GM11168 (cell line): ENCODE measurements around the gene PDC.
"Not testable (repeated sequence)": the region's sequence is repeated elsewhere in the genome, so short reads cannot be mapped to it uniquely, and the experiment has no call there.

Experiments
- in situ Hi-C: fragments of 300-500 bp; cut with MboI; formaldehyde crosslinking; loops from one replicate; pipeline ENCODE4 v1.12.0; 2022; ENCODE audit warnings: low sequenced_read_pairs; ENCODE audit not compliant: unreplicated experiment

The PDC gene

DNA sequence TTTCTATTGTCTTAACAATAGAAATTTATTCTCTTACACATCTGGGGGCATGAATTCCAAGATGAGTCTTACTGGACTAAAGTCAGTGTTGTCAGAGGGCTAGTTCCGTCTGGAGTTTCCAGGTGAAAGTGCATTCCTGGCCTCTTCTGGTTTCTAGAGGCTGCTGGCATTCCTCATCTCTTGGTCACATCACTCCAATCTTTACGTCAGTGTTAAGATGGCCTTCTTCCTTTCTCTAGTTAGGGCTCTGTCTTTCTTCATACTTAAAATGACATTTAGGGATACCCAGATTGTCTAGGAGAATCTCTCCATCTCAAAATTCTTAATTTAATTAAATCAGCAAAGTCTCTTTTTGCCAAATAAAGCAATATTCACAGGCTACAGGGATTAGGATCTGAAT, 13.3 kb upstream of the PDC start:
- in situ Hi-C loops = no loop called here

DNA sequence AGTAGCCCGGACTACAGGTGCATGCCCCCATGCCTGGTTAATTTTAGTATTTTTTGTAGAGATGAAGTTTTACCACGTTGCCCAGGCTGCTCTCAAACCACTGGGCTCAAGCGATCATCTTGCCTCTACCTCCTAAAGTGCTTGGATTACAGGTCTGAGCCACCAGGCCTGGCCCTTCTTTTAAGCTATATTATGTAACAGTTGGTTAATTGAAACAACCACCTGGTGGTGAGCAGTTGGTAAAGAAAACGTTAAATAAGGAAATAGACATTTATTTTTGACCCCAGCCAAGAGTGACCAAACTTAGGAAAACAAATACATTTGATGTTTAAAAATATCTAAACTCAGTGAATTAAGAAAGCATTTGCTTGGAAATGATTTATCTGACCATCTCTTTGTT, 12.1 kb upstream of the PDC start:
- in situ Hi-C loops = no loop called here

DNA sequence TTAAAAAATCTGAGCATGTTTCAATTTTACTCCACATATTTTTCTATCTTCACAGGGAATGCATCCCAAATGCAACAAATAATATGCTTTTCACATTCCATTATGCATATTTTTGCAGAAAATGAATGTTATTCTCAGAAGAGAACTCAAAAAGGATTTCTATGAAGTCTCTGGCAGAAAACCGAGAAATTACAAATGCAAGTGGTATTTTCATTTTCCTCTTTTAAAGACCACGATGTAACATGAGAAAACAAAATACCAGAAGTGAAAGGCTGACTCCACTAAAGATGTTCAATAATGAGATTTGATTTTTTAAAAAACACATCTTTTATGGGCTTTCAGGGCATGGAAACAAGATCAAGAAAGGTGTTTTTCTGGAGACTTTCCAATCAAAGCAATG, 5.0 kb upstream of the PDC start:
- in situ Hi-C loops = no loop called here

DNA sequence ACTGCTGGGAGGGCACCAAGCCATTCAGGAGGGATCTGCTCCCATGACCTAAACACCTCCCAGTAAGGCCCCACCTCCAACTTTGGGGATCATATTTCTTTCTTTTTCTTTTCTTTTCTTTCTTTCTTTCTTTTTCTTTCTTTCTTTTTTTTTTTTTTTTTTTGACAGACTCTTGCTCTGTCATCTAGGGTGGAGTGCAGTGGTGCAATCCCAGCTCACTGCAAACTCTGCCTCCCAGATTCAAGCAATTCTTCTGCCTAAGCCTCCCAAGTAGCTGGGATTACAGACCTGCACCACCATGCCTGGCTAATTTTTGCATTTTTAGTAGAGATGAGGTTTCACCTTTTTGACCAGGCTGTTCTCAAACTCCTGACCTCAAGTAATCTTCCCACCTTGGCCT, 4.6 kb upstream of the PDC start:
- in situ Hi-C loops = not testable (repeated sequence)

DNA sequence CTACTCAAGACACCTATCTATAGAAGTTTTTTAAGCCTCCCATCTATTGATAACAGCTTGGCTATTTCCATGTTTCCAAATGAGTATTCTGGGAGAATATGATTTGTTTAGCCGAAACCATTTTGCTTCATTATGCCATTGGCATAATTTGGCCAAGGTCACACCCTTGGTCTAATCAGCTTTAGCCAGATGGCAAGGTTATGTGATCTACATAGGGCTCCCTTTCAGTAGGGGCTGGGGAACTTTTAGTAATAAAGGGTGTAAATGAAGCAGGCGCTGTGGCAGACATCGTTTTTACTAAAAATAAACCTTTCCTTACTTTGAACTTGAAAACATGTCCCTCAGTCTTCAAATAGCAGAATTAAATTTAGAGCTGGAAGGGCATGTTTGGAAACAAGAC, 3.0 kb upstream of the PDC start:
- in situ Hi-C loops = no loop called here

DNA sequence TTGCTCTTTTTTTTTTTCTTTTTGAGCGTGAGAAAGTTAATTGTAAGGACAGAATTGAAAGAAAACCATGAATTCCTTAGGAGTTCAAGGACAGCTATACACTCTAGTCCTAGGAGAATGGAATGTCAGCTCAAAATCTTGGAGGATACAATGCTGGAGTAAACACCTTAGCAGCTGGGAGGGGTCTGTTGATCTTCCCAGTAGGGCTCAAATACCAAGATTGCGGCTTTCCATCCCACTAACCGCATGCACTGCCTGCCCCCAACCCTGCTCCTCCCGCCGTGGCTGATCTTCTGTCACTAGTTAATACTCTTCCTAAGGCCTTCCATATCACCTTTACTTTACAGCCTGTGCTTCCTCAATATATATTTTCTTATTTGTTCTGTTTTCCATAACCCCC, 2.6 kb upstream of the PDC start:
- in situ Hi-C loops = no loop called here

DNA sequence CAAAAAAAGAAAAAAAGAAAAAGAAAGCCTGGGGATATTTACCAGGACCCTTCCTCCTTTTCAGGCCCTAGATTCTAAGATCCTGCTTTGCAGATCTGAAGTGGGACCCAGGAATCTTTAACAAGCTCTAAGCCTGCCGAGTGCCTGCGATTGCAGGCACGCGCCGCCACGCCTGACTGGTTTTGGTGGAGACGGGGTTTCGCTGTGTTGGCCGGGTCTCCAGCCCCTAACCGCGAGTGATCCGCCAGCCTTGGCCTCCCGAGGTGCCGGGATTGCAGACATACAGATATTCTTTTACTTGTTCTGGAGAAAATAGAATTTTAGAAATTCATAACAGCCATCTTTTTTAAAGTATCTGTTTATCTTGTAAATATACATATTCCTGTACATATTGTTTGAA, 1.8 kb downstream of the PDC start:
- in situ Hi-C loops = not testable (repeated sequence)

DNA sequence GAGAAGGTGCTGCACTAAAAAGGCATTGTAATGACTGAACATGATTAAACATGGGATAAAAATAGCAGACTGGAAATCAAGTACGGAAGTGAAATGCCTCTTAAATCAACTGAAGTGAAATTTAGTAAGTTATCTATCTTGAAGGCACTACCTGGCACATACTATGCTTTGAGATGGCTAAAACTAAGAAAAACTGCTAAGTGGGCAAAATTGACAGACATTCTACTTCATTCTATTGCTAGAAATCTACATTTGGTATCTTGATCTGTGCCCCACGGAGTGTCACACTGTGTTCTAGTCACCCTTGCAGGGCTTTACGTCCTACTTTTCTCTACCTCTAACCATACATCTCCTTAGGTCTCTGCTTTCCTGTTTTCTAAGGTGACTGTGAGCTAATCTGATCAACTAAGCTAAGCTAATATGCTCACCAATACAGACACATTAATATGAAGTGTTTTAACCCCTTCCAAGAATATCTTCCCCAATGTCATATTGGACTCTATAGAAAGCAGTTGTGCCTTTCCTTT, 4.1 kb downstream of the PDC start:
- in situ Hi-C loops = no loop called here

DNA sequence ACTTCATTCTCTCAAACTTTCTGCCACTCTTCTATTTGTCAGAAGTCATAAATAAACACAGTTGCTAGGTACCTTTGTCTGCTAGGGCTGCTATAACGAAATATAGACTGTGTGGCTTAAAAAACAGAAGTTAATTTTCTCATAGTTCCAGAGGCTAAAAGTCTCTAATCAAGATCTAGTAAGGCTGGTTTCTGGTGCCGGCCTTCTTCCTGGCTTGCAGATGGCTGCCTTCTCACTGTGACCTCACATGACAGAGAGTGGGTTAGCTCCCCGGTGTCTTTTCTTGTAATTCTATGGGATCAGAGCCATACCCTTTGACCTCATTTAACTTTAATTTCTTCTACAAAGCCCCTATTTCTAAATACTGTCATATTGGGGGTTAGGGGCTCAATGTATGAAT, 5.9 kb downstream of the PDC start:
- in situ Hi-C loops = no loop called here

DNA sequence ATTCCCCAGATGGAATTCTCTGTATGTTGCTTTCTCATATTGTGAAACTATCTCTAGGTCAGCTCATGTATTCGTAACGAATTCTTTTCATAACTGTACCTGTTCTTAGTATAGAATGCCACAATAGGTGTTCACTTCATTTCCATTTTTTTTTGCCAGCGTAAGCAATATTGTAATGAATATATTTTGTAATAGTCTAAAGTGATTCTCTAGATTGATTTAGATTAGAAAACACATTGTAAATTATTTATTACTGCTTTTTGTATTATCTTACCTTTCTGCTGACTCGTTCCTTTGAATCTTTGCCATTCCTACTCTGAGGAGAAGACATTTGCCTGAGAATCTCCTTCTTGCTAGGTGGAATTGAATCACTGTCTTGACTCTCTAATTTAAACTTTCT, 14.8 kb downstream of the PDC start:
- in situ Hi-C loops = no loop called here

DNA sequence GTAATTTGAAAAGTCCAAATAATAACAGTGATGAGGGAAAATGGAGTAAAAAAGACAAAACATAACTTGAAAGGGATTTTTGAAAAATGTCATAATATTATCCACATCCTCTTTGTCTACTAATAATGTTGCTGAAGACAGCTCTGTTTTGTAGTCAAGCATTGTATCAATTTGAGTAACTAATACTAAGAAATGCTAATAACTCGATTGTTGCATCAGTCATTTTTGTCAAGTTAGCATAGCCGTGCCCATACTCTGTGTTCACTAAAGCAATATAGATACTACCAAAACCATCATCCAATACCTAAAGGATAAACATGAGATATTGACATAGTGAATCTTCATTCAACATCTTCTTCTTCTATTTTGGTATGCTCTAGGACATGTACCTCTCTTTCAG, 17.3 kb downstream of the PDC start:
- in situ Hi-C loops = loop anchor here (5.0 kb wide), 1 partner anchor 41 kb away; no protein-coding TSS in a partner anchor

DNA sequence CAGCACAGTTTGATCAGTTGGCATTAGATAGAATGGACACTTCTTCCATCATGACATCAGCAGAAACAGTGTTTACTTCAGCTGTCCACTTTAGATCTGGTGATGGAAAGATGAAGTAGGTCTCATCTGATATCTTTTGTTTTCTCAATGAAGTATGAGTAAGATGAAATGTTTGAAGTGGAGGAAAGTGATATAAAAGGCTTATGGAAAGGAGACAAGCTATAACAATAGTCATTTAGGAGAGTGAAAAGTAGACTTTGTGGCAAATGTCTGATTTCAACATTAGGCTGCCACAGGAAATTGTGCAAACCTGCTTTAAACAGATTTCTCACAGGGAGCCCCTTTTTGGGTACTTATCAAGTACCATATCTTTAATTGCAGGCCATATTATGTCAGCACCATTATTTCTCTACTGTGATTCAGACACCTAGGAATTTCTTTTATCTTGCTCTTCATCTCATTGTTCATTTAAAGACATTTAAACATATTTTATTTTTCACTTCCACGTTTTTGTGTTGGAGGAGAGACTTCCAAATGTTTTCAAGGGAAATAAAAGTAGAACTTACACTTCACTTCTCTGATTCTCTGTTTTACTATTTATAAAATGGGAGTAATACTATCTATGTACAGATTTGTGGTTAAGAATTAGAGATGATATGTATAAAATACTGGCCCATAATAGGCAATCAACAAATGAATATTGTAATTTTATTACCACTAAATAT, 18.1 kb downstream of the PDC start:
- in situ Hi-C loops = loop anchor here (5.0 kb wide), 1 partner anchor 41 kb away; no protein-coding TSS in a partner anchor

DNA sequence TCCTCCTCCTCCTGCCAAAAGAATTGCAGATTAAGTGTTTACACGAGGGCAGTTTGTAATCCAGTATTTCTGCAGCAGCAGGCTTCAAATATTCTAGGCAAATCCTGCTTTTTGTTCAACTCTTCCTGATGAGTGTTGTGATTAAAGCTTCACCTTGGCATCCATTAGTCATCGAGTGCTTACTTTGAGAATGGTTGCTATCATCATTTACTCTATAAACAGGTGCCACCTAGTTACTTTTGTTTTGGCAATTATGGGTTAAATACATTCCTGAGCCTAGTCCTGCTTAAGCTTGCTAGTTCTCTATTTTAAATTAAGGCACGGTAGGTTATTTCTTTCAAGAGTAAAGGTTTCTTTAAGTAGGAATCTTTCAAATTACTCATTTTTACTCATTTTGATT, 20.3 kb downstream of the PDC start:
- in situ Hi-C loops = loop anchor here (5.0 kb wide), 1 partner anchor 38 kb away; no protein-coding TSS in a partner anchor

DNA sequence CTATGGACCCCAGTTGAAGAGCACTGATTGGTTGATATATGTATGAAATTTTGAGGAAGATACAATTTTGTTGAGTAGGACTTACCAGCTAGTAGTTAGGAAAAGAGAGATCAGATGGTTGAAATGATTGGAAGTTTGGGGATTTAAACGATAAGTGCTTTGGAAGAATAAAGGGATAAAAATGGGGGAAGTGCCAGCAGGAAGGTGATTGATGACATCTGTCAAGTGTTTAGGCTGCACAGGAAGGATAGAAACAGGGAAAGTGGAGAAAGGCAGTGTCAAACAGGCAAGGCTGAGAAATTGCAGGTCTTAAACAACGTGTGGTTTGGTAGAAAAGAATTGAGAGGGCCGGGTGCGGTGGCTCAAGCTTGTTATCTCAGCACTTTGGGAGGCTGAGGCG, 22.3 kb downstream of the PDC start:
- in situ Hi-C loops = no loop called here

DNA sequence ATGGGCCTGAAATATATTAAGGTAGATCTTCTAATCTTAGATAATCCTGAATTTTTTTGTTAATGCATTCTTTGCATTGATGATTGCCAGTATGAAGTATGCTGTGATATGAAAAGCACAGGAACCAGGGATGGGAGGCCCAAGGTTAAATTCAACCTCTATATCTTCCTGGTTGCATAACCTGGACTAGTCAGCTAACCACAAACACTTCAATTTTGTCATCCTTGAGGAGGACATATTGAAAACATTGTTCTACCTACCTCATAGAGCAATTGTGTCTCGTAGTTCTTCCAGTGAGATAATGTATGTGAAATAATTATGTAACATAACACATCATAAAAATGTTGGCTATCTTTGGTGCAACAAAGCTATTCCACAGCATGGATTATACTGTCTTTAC, 25.6 kb downstream of the PDC start:
- in situ Hi-C loops = no loop called here

DNA sequence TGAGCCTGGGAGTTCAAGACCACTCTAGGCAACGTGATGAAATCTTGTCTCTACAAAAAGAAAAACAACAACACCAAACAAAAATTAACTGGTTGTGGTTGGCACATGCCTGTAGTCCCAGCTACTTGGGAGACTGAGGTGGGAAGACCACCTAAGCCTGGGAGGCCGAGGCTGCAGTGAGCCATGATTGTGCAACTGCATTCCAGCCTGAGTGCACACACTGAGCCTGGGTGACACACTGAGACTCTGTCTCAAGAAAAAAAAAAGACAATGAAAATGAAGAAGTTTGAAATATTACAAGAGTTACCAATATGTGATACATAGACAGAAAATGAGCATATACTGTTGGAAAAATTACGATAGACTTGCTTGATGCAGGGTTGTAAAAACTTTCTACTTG, 31.9 kb downstream of the PDC start:
- in situ Hi-C loops = no loop called here

DNA sequence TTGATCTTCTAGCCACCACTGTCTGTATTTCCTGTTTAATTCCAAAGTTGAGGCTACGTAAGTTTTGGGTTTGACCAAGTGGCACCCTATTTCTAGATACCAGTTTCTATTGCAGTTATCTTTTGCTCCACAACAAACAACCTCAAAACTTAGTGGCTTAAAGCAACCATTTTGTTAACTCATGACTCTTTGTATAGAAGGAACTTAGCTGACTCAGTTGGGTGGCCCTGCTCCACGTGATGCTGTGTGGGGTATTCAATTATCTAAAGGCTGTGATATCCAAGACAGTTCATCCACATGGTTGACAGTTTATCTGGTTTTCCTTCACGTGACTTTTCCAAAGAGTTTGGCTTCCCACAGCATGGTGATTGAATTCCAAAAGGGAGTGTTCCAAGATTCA, 34.8 kb downstream of the PDC start:
- in situ Hi-C loops = no loop called here

DNA sequence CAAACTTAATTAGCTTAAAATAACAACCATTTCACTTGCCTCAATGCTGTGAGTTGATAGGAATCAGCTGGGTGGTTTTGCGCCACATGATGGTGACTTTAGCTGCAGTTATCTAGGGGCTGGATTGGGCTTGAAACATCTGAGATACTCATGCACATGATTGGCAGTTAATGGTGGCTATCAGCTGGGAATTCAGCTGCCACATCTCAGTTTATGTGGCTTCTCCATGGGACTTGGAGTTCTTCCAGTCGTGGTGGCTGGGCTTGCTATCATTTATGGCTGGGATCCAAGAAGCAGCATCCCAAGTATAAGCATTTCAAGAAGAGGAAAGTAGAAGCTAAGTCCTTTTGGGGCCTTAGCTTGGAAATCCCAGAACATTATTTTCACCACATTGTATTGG, 36.4 kb downstream of the PDC start:
- in situ Hi-C loops = no loop called here

DNA sequence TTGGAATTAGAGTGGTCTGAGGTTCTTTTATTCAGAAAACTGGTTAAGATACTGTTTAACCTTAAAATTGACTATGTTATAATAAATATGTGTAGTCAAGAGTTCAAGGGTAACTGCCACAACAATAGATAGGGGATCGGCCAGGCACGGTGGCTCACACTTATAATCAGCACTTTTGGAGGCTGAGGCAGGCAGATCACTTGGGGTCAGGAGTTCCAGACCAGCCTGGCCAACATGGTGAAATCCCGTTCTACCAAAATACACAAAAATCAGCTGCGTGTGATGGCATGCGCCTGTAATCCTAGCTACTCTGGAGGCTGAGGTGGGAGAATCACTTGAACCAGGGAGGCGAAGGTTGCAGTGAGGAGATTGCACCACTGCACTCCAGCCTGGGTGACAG, 39.5 kb downstream of the PDC start:
- in situ Hi-C loops = no loop called here

DNA sequence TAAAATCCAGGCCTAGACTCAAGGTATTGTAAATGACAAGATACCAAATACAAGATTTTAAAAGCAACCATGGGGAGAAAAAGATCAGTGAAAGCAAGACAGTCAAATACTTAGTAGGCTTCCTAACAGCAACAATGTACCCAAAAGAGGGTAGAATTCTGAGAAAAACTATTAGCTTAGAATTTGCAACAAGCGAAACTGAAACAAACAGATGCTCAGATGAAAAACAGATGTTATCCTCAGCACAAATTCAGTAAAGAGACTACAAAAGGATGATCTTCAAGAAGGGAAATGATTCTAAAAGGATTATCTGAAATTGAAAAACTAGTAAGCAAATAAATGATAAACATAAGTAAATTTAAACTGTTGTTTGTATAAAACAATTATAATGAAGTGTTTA, 40.0 kb downstream of the PDC start:
- in situ Hi-C loops = no loop called here

DNA sequence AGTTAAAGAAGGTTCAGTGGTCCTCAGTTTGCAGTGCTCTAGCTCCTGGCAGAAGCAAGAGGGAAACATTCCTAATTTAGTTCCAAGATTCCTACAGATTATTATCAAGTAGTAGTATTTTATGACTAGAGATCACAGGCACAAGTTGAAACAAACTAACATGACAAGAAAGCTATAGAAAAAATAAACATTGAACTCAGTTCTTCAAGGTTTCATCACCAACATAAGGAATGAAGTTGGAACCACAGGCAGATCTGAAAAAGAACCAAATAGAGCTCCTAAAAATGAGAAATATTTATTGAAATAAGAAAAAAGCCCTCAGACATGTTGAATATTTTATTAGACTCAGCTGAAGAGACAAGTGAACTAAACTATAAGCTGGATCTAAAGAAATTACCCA, 40.6 kb downstream of the PDC start:
- in situ Hi-C loops = no loop called here

DNA sequence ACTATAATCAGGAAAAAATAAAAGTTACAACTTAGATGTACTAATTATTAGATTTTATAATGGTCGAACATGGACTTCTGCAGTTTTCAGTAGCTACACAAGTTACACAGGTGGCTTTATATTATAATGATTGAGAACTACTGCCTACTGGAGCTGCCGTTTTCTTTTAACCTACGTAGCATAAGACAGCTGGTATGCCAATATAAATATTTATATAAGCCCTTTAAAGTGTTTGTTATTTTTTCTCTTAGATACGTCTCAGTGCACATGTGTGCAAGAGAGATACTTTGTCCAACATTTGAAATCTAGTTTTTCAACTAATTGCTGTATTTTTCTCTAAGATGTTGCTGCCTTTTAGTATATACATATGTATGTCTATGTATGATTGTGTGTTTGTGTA, 42.4 kb downstream of the PDC start:
- in situ Hi-C loops = no loop called here
